DOHH2 (cell line): ENCODE measurements around the gene GRIN2C.

ENCODE experiments used
- EZH2phosphoT487 ChIP-seq: fragments of 200-600 bp; sonication (generic); IDR thresholded peaks from 2 replicates; pipeline ENCODE4 v1.6.1; 2017; ENCODE audit warnings: borderline replicate concordance, mild to moderate bottlenecking, antibody characterized with exemption, low read length, moderate library complexity, mixed read lengths
- TF ChIP-seq, protein P1 (sequence below): fragments of 200-600 bp; sonication (generic); IDR thresholded peaks from one replicate; pipeline ENCODE4 v1.5.1; 2014; ENCODE audit warnings: antibody characterized with exemption, mild to moderate bottlenecking, low read depth, low read length; ENCODE audit not compliant: poor library complexity, severe bottlenecking

DNA sequence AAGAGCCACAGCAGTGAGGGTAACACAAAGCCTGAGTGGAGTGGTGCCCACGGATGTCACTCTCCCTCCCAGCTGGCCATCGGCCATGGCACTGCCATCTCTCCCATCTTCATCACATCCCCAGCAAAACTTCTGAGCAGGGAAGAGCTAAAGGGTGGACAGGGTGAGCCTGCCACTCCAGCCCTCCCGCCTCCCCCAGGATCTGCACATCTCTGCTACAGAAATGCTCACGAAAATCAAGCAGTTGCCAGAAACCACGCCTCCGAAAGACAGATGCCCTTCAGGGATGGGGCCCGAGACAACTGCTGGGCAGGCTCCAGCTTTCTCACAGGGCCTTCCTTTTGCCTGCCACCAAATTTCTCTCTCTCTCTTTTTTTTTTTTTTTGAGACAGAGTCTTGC lies 3.6 kb downstream of the GRIN2C start:
- TF ChIP-seq, protein P1, sequence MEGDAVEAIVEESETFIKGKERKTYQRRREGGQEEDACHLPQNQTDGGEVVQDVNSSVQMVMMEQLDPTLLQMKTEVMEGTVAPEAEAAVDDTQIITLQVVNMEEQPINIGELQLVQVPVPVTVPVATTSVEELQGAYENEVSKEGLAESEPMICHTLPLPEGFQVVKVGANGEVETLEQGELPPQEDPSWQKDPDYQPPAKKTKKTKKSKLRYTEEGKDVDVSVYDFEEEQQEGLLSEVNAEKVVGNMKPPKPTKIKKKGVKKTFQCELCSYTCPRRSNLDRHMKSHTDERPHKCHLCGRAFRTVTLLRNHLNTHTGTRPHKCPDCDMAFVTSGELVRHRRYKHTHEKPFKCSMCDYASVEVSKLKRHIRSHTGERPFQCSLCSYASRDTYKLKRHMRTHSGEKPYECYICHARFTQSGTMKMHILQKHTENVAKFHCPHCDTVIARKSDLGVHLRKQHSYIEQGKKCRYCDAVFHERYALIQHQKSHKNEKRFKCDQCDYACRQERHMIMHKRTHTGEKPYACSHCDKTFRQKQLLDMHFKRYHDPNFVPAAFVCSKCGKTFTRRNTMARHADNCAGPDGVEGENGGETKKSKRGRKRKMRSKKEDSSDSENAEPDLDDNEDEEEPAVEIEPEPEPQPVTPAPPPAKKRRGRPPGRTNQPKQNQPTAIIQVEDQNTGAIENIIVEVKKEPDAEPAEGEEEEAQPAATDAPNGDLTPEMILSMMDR, result no peak
- no peak for TF ChIP-seq EZH2phosphoT487
